Measurements from ENCODE around the gene STXBP5L. TPM values are rescaled to one million over a fixed set of nuclear protein-coding genes. Genes with fewer than 3 reads are reported as not detected.

Gene STXBP5L
- total and polyA plus RNA-seq, 8 donors = 0.11 to 1.5 (median 0.54) TPM

GRCh38 chr3:121231872-121232271 is 323.9 kb downstream of the STXBP5L start:
- H3K27me3 ChIP-seq = no peaks in the 10 kb centered on the region
- no peaks in the 10 kb centered on the region for H3K9me3 ChIP-seq
- H3K4me3 ChIP-seq = no peak overlapping the region
- no peak for DNase-seq
- intact Hi-C loops (cut with DNase I) = no loop called here
- no peaks in the 10 kb centered on the region for H3K36me3 ChIP-seq
- no peak for FAIRE-seq
- no peak for TF ChIP-seq CTCF (IDR thresholded peaks at IDR 0.05)
- H3K27ac ChIP-seq = no peak overlapping the region
- H3K4me1 ChIP-seq = no peaks in the 10 kb centered on the region
- ATAC-seq = peak in 3 of 4 donors; percentile 32 to 75 (median 52)
- 48 to 55% methylated on average over 3 of the region's 3 CpGs for WGBS, 2 donors

- Histone ChIP-seq H3K27ac (no peak overlapping the region), H3K27me3 (no peaks in the 10 kb centered on the region), H3K4me3 (no peak overlapping the region), H3K4me1 (no peaks in the 10 kb centered on the region), H3K9me3 (no peaks in the 10 kb centered on the region), H3K36me3 (no peaks in the 10 kb centered on the region)
- intact Hi-C loops (cut with DNase I) = no loop called here
- DNase-seq (peak in 3 of 6 donors; percentile 24 to 48 (median 32)), ATAC-seq (peak; percentile 82 to 96 (median 91)), FAIRE-seq (no peak)
- no peak for TF ChIP-seq CTCF (IDR thresholded peaks at IDR 0.05)
- 35 to 36% methylated on average over 5 of the region's 5 CpGs for WGBS, 2 donors
These were observed 324.6 kb downstream of the STXBP5L start for GRCh38 chr3:121232309-121233225.

- FAIRE-seq (no peak), DNase-seq (no peak), ATAC-seq (no peak)
- Histone ChIP-seq H3K36me3 (no peaks in the 10 kb centered on the region), H3K27me3 (no peaks in the 10 kb centered on the region), H3K9me3 (no peaks in the 10 kb centered on the region), H3K4me3 (no peak overlapping the region), H3K27ac (no peak overlapping the region), H3K4me1 (no peaks in the 10 kb centered on the region)
- TF ChIP-seq CTCF (IDR thresholded peaks at IDR 0.05) = no peak
- 75 to 78% methylated on average over 1 of the region's 1 CpG for WGBS, 2 donors
- intact Hi-C loops (cut with DNase I) = no loop called here
These were observed 335.2 kb downstream of the STXBP5L start for GRCh38 chr3:121243208-121243607.

GRCh38 chr3:121252676-121253075 is 344.7 kb downstream of the STXBP5L start:
- no peaks in the 10 kb centered on the region for H3K36me3 ChIP-seq
- no peak overlapping the region for H3K4me3 ChIP-seq
- no peak for TF ChIP-seq CTCF (IDR thresholded peaks at IDR 0.05)
- intact Hi-C loops (cut with DNase I) = no loop called here
- no peaks in the 10 kb centered on the region for H3K9me3 ChIP-seq
- no peaks in the 10 kb centered on the region for H3K4me1 ChIP-seq
- WGBS, 2 donors = 8 to 14% methylated on average over 2 of the region's 2 CpGs
- DNase-seq (peak in 1 of 6 donors; percentile 8), ATAC-seq (peak in 3 of 4 donors; percentile 35 to 61 (median 44)), FAIRE-seq (no peak)
- no peak overlapping the region for H3K27ac ChIP-seq
- no peaks in the 10 kb centered on the region for H3K27me3 ChIP-seq

GRCh38 chr3:121269389-121269788 is 361.4 kb downstream of the STXBP5L start:
- H3K36me3 ChIP-seq = no peaks in the 10 kb centered on the region
- WGBS, 2 donors = 78 to 97% methylated on average over 1 of the region's 1 CpG
- H3K27me3 ChIP-seq = no peaks in the 10 kb centered on the region
- no peak for DNase-seq
- TF ChIP-seq CTCF (IDR thresholded peaks at IDR 0.05) = no peak
- no peaks in the 10 kb centered on the region for H3K4me1 ChIP-seq
- ATAC-seq = no peak
- no peak overlapping the region for H3K4me3 ChIP-seq
- no peak for FAIRE-seq
- intact Hi-C loops (cut with DNase I) = no loop called here
- H3K9me3 ChIP-seq = no peaks in the 10 kb centered on the region
- H3K27ac ChIP-seq = no peak overlapping the region

All from pancreas (tissue), 10 donors.